IPS-NIHi7 (cell line): ENCODE measurements around the gene BAHCC1.
A peak's percentile ranks its signal among the peaks of the same experiment; 100 is the strongest.

Source experiments
- DNase-seq: peaks from one replicate; pipeline ENCODE4 v3.0.0; 2012; ENCODE audit warnings: mixed read lengths; ENCODE audit errors: extremely low spot score

BAHCC1 gene

GRCh38 chr17:81398176-81398831, 3.0 kb downstream of the BAHCC1 start:
- no peak for DNase-seq

- DNase-seq = no peak
Measured at GRCh38 chr17:81398832-81399411, 3.7 kb downstream of the BAHCC1 start.

GRCh38 chr17:81399481-81400153, 4.4 kb downstream of the BAHCC1 start:
- no peak for DNase-seq

GRCh38 chr17:81400154-81400977, 5.1 kb downstream of the BAHCC1 start:
- peak; percentile 45 for DNase-seq

GRCh38 chr17:81400996-81401722, 5.9 kb downstream of the BAHCC1 start:
- DNase-seq = no peak

- peak; percentile 68 for DNase-seq
Measured at GRCh38 chr17:81401723-81402529, 6.7 kb downstream of the BAHCC1 start.

- no peak for DNase-seq
Measured at GRCh38 chr17:81402530-81402941, 7.3 kb downstream of the BAHCC1 start.

GRCh38 chr17:81402981-81403467, 7.8 kb downstream of the BAHCC1 start:
- DNase-seq = peak; percentile 48

- no peak for DNase-seq
Measured at GRCh38 chr17:81403671-81404534, 8.6 kb downstream of the BAHCC1 start.

GRCh38 chr17:81404558-81405165, 9.4 kb downstream of the BAHCC1 start:
- DNase-seq = no peak

- no peak for DNase-seq
Measured at GRCh38 chr17:81405411-81405872, 10.2 kb downstream of the BAHCC1 start.

GRCh38 chr17:81406117-81406953, 11.1 kb downstream of the BAHCC1 start:
- DNase-seq = no peak

- no peak for DNase-seq
Measured at GRCh38 chr17:81408049-81408448, 12.8 kb downstream of the BAHCC1 start.

GRCh38 chr17:81409190-81409935, 14.1 kb downstream of the BAHCC1 start:
- peak; percentile 65 for DNase-seq

- DNase-seq = no peak
Measured at GRCh38 chr17:81410852-81411251, 15.6 kb downstream of the BAHCC1 start.

GRCh38 chr17:81411305-81411704, 16.0 kb downstream of the BAHCC1 start:
- no peak for DNase-seq

GRCh38 chr17:81412490-81413093, 17.3 kb downstream of the BAHCC1 start:
- no peak for DNase-seq
